CD4-positive, alpha-beta T cell (primary cell): ENCODE results near the gene SLC38A10. TPM values are rescaled to one million over a fixed set of nuclear protein-coding genes. Genes with fewer than 3 reads are reported as not detected.

Experiments
- ATAC-seq: fragments of 200-7000 bp; cut with Tn5 transposase; one replicate; pipeline ENCODE4 v1.10.0; 2022; ENCODE audit warnings: mild to moderate bottlenecking; ENCODE audit not compliant: poor library complexity
- CTCF ChIA-PET: fragments of 350-600 bp; sonication (Branson Sonifier 250); formaldehyde crosslinking; loops from one replicate; lab custom pipeline; 2021; ENCODE audit warnings: antibody characterized with exemption, inconsistent platforms; lab: Charles Lee
- POLR2A ChIA-PET: fragments of 350-600 bp; sonication (Branson Sonifier 250); formaldehyde crosslinking; loops from one replicate; lab custom pipeline; 2021; ENCODE audit warnings: antibody characterized with exemption, inconsistent platforms; lab: Charles Lee
- DNase-seq, 14 experiments: peaks; one replicate each; pipeline ENCODE4 v3.0.0-alpha.2; 2013 to 2020; ENCODE audit warnings: mixed read lengths in 2 of 14
- H3K27ac ChIP-seq, 2 donors: one replicate each; pipeline versions ENCODE4 v1.5.1 to v1.7.0; 2013; ENCODE audit warnings: low read length in 2 of 2, low read depth in 1 of 2, mild to moderate bottlenecking in 1 of 2
- H3K27me3 ChIP-seq, 2 experiments: 1 replicate in 1 of 2; 2 replicates in 1 of 2; pipeline versions ENCODE4 v1.6.1 to v1.7.0; 2013; ENCODE audit warnings: low read length in 2 of 2, control low read depth in 1 of 2, mild to moderate bottlenecking in 1 of 2, moderate library complexity in 1 of 2; ENCODE audit not compliant: insufficient read depth in 2 of 2, control insufficient read depth in 1 of 2
- H3K36me3 ChIP-seq: one replicate; pipeline ENCODE4 v1.6.1; 2013; ENCODE audit warnings: low read length, control low read depth; ENCODE audit not compliant: insufficient read depth
- H3K4me1 ChIP-seq: one replicate; pipeline ENCODE4 v1.6.1; 2013; ENCODE audit warnings: low read length, control low read depth; ENCODE audit not compliant: insufficient read depth
- H3K4me3 ChIP-seq: one replicate; pipeline ENCODE4 v1.5.1; 2013; ENCODE audit warnings: mild to moderate bottlenecking, low read length, moderate library complexity
- H3K9me3 ChIP-seq, 2 experiments: 1 replicate in 1 of 2; 2 replicates in 1 of 2; pipeline versions ENCODE4 v1.6.1 to v1.7.0; 2013; ENCODE audit warnings: low read length in 2 of 2, mild to moderate bottlenecking in 2 of 2, control low read depth in 1 of 2, moderate library complexity in 1 of 2; ENCODE audit not compliant: control insufficient read depth in 1 of 2, insufficient read depth in 1 of 2
- H3K27ac Mint-ChIP-seq: one replicate; pipeline ENCODE4 v1.8.0; 2020; ENCODE audit warnings: mixed read lengths
- H3K27me3 Mint-ChIP-seq: one replicate; pipeline ENCODE4 v1.8.0; 2021; ENCODE audit warnings: mixed read lengths
- H3K36me3 Mint-ChIP-seq: one replicate; pipeline ENCODE4 v1.8.0; 2021; ENCODE audit warnings: low read depth, mixed read lengths
- H3K4me1 Mint-ChIP-seq: one replicate; pipeline ENCODE4 v1.8.0; 2021; ENCODE audit warnings: low read depth, mixed read lengths
- H3K4me3 Mint-ChIP-seq: one replicate; pipeline ENCODE4 v1.8.0; 2020; ENCODE audit warnings: mild to moderate bottlenecking, mixed read lengths
- H3K9me3 Mint-ChIP-seq: one replicate; pipeline ENCODE4 v1.8.0; 2020; ENCODE audit warnings: mixed read lengths
- intact Hi-C, 2 experiments: fragments of 100-400 bp; cut with DNase I in 1 of 2; cut with micrococcal nuclease in 1 of 2; formaldehyde crosslinking; loops; one replicate each; pipeline versions ENCODE4 v1.15.1 to v1.9.0; 2023 to 2025; cut with DNase I, micrococcal nuclease
- polyA plus RNA-seq, 2 donors: library from polyadenylated mRNA; unstranded; fragments of 120-200 nt; gene quantifications; one replicate each; pipeline ENCODE4 v1.2.1, GENCODE V29; 2013
- total RNA-seq, 174 experiments: library from RNA in 2 of 174; stranded (reverse) in 2 of 174; gene quantifications; one replicate each; pipeline ENCODE4 v1.2.3 and lab custom pipeline; 2021 to 2026
- TF ChIP-seq, protein P1 (sequence below): fragments of 200-600 bp; IDR thresholded peaks from one replicate; pipeline ENCODE4 v1.8.0; 2022; ENCODE audit warnings: antibody characterized with exemption, mild to moderate bottlenecking

Gene SLC38A10
- 10 to 100 TPM; 22.8 to 26.4 TPM for total RNA-seq
- polyA plus RNA-seq (2013, experiment 1 of 2) = 54.5 TPM
- 65.0 TPM for polyA plus RNA-seq (2013, experiment 2 of 2)
- total RNA-seq (lab: John Stamatoyannopoulos, UW) = 30.8 to 139 (median 76.7) reads per million in 172 experiments

DNA sequence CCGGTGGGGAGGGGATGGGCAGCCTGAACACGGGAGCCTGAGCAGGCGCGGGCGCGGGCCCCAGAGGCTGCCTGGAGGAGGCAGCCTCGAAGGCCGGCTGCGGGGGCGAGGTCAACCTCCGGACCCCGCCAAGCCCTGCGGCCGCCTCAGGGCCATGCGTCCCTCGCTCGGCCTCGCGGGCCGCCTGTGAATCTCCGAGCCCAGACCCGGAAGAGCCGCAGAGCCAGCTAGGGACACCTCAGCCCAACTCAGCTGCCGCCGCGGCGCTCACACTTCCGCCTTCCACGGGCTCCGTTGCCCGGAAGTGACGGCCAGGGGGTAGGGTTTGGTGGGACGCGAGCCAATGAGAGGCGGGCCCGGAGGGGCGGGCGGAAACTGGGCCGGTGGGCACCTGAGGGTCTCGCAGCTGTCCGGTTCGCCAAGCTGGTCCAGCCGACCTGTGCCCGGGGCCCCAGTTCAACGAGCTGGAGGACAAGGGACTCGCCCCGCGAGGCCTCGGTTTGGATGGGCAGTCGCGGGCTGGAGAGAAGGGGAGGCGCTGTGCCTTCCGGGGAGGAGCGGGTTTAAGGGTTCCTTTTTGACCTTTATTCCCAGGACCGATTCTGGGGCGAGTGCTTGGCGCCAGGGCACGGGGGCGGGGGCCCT lies at the start of gene SLC38A10:
SLC38A10 (minus strand) TSS at position 277 of the 645 bp plus-strand sequence. CDS start 386 bp downstream, outside the sequence.
- peaks cover 43% of the 10 kb centered on the region for H3K4me1 Mint-ChIP-seq

DNA sequence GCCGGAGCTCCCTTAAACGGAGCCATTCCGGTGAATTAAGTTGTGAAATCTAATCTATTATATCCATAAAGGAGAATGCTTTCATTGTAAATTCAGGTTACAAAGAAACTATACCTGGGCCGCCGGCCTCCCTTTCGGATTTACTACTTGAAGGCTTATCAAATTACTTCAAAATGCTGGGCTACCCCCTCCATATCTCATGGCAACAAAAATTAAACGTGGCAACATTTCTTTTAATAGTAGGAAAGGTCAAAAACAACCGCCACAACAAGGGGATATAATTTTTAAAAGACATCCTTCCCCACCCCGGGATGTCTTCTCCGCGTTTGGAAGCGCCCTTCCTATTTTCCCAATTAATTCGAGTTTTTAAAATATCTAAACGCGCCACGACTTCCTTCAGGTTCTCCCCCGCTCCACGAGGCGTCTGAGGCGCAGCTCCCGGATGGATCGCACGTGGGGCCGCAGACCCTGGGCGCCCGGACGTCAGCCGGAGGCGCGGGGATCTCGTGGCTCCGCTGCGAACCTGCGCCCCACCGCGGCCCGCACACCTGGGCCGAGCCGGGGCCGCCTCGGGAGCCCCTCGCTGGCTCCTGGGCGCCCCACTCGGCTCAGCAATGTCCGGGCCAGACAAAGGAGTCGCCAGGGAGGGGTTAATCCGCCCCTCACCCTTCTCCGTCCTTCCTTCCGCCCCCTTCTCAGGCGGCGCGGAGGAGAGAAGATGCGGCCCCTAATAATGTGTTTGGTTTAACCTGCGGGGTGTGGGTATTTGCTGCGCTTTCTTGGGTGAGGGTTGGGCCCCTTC lies 47.4 kb upstream of the SLC38A10 start:
- ChIA-PET CTCF (no interaction called here), POLR2A (no interaction called here)
- no peak overlapping the region for H3K4me3 Mint-ChIP-seq
- H3K36me3 ChIP-seq = no peaks in the 10 kb centered on the region
- intact Hi-C loops = no loop called here
- peaks cover 55% of the 10 kb centered on the region for H3K4me1 ChIP-seq
- no peaks in the 10 kb centered on the region for H3K36me3 Mint-ChIP-seq
- DNase-seq (peak in 1 of 14 experiments; percentile 16), ATAC-seq (no peak)
- H3K27me3 Mint-ChIP-seq = peaks cover 59% of the 10 kb centered on the region
- no peak overlapping the region for H3K4me3 ChIP-seq
- no peaks in the 10 kb centered on the region for H3K9me3 Mint-ChIP-seq
- TF ChIP-seq, protein P1, sequence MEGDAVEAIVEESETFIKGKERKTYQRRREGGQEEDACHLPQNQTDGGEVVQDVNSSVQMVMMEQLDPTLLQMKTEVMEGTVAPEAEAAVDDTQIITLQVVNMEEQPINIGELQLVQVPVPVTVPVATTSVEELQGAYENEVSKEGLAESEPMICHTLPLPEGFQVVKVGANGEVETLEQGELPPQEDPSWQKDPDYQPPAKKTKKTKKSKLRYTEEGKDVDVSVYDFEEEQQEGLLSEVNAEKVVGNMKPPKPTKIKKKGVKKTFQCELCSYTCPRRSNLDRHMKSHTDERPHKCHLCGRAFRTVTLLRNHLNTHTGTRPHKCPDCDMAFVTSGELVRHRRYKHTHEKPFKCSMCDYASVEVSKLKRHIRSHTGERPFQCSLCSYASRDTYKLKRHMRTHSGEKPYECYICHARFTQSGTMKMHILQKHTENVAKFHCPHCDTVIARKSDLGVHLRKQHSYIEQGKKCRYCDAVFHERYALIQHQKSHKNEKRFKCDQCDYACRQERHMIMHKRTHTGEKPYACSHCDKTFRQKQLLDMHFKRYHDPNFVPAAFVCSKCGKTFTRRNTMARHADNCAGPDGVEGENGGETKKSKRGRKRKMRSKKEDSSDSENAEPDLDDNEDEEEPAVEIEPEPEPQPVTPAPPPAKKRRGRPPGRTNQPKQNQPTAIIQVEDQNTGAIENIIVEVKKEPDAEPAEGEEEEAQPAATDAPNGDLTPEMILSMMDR = no peak
- peaks cover 20% of the 10 kb centered on the region for H3K4me1 Mint-ChIP-seq
- H3K27ac Mint-ChIP-seq = no peak overlapping the region
- no peak overlapping the region for H3K27ac ChIP-seq
- peaks cover 0 to 28% of the 10 kb centered on the region in 2 experiments for H3K9me3 ChIP-seq
- peaks cover 59 to 69% of the 10 kb centered on the region in 2 experiments for H3K27me3 ChIP-seq

More for the DNA sequence above, at the start of gene SLC38A10:
- H3K9me3 ChIP-seq = no peaks in the 10 kb centered on the region
- no peaks in the 10 kb centered on the region for H3K27me3 ChIP-seq
- POLR2A ChIA-PET = interaction anchor here (0.8 to 2.5 kb wide), 9 partner anchors 9 to 368 kb away, joined by 3 to 24 read pairs (median 4); partner anchors contain the start of genes ACTG1, NDUFAF8 and TEPSIN
- Mint-ChIP-seq H3K27ac (peak within 1 kb of the TSS; percentile 100), H3K27me3 (no peaks in the 10 kb centered on the region), H3K9me3 (no peaks in the 10 kb centered on the region), H3K4me3 (peak within 1 kb of the TSS; percentile 100), H3K36me3 (peaks cover 23% of the 10 kb centered on the region)
- peak within 1 kb of the TSS; percentile 85 to 94 for H3K27ac ChIP-seq
- H3K4me1 ChIP-seq = peaks cover 50% of the 10 kb centered on the region
- peak within 1 kb of the TSS; percentile 94 for H3K4me3 ChIP-seq
- intact Hi-C loops = loop anchor here in 1 of 2 experiments (1.0 to 10.0 kb wide), 5 partner anchors 43 to 220 kb away; partner anchors contain the start of genes ACTG1, CEP131, NDUFAF8 and TEPSIN
- H3K36me3 ChIP-seq = peaks cover 4% of the 10 kb centered on the region
- peak; percentile 82 to 94 (median 90) for DNase-seq
- ATAC-seq = peak; percentile 79
- TF ChIP-seq, protein P1 = no peak
- CTCF ChIA-PET = interaction anchor here (1.5 to 1.7 kb wide), 3 partner anchors 10 to 224 kb away, joined by 3 to 9 read pairs (median 4); no protein-coding TSS in a partner anchor

DNA sequence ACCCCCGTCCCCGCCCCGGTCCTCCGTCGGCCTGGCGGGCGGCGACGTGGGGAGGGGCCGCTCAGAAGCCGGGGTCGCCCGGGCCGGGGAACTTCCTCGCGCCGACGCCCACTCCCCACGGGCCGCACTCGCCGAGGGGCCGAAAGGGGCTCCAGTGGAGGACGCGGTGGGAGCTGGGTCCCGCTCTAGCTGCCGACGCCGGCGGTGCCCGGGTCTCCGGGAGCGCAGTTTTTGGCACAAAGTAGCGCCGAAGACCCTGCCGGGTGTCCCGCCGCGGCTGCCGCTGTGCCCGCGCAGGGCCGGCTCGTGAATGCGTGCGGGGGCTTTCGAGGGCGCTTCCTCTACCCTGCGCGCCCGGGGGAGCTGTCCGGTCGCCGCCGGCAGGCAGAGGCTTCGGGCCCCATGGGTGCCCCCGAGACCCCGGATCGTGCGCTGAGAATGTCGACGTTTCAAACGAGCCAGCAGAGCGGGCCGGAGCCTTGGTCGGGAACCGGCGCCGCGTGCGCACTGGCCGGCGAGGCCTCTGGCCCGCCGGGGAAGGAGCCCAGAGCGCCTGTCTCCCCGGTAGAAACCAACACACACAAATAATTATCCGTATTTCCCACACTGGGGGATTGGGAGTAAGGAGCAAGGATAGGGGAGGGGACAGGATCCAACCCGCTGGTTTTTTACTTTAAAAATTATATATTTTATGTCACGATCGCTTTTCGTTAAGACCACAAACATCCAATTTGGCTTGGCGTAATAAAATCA lies 46.6 kb upstream of the SLC38A10 start:
- POLR2A ChIA-PET = interaction anchor here (0.7 kb wide), 1 partner anchor 169 kb away, joined by 3 read pairs; no protein-coding TSS in a partner anchor
- ATAC-seq (no peak), DNase-seq (peak in 1 of 14 experiments; percentile 4)
- Histone ChIP-seq H3K27me3 (peaks cover 62 to 69% of the 10 kb centered on the region in 2 experiments), H3K4me3 (no peak overlapping the region), H3K4me1 (peaks cover 52% of the 10 kb centered on the region), H3K9me3 (peaks cover 0 to 32% of the 10 kb centered on the region in 2 experiments), H3K36me3 (no peaks in the 10 kb centered on the region), H3K27ac (no peak overlapping the region)
- Mint-ChIP-seq H3K4me3 (no peak overlapping the region), H3K36me3 (no peaks in the 10 kb centered on the region), H3K9me3 (no peaks in the 10 kb centered on the region), H3K27me3 (peaks cover 59% of the 10 kb centered on the region), H3K27ac (no peak overlapping the region), H3K4me1 (peaks cover 20% of the 10 kb centered on the region)
- intact Hi-C loops = no loop called here
- CTCF ChIA-PET = no interaction called here
- TF ChIP-seq, protein P1 = no peak
